Endothelial cell of umbilical vein (primary cell): ENCODE results near the gene MYH14. TPM values are rescaled to one million over a fixed set of nuclear protein-coding genes. Genes with fewer than 3 reads are reported as not detected.
A peak's percentile ranks its signal among the peaks of the same experiment; 100 is the strongest.

Experiments
- BruUV-seq: library from RNA; stranded (reverse); fragments of 400-500 nt; replicated peaks from 2 replicates; lab custom pipeline; 2021; lab: Mats Ljungman, UMichigan
- CTCF ChIA-PET: fragments of 300-600, 350-600 bp; sonication (Branson Sonifier 250); formaldehyde crosslinking; loops from one replicate; lab custom pipeline; 2021; ENCODE audit warnings: antibody characterized with exemption, inconsistent platforms; lab: Charles Lee
- POLR2A ChIA-PET: fragments of 300-600, 350-600 bp; sonication (Branson Sonifier 250); formaldehyde crosslinking; loops from one replicate; lab custom pipeline; 2021; ENCODE audit warnings: antibody characterized with exemption, inconsistent platforms; lab: Charles Lee
- DNase-seq: peaks from one replicate; pipeline ENCODE4 v3.0.0-alpha.2; 2011; ENCODE audit warnings: low read depth, low spot score
- FAIRE-seq: peaks from 2 replicates; lab custom pipeline; 2011; peaks lifted over from hg19 to GRCh38; lab: Jason Lieb, UNC
- H2AFZ ChIP-seq: 2 replicates; pipeline ENCODE4 v1.6.0; 2012; ENCODE audit warnings: low read depth, low read length, control low read depth, inconsistent platforms
- H3K27ac ChIP-seq: 2 replicates; pipeline ENCODE4 v1.5.1; 2011; ENCODE audit warnings: low read depth, mild to moderate bottlenecking, control low read depth, low read length, moderate library complexity; ENCODE audit not compliant: insufficient read depth
- H3K27me3 ChIP-seq, 2 experiments: 2 replicates each; pipeline versions ENCODE4 v1.6.0 to v1.6.1; 2011; ENCODE audit warnings: low read length in 2 of 2, mixed read lengths in 1 of 2; ENCODE audit not compliant: control insufficient read depth in 2 of 2, insufficient read depth in 2 of 2
- H3K36me3 ChIP-seq, 2 experiments: 2 replicates in 1 of 2; 3 replicates in 1 of 2; pipeline ENCODE4 v1.5.1; 2011; ENCODE audit warnings: low read length in 2 of 2, mild to moderate bottlenecking in 1 of 2, moderate library complexity in 1 of 2; ENCODE audit not compliant: control insufficient read depth in 2 of 2, insufficient read depth in 2 of 2; ENCODE audit errors: extremely low read depth in 1 of 2
- H3K4me1 ChIP-seq: 3 replicates; pipeline ENCODE4 v1.5.1; 2011; ENCODE audit warnings: mild to moderate bottlenecking, low read length; ENCODE audit not compliant: control insufficient read depth, insufficient read depth; ENCODE audit errors: extremely low read depth
- H3K4me2 ChIP-seq: 2 replicates; pipeline ENCODE4 v1.6.1; 2011; ENCODE audit warnings: low read length, control low read depth, mixed read lengths; ENCODE audit not compliant: insufficient read depth
- H3K4me3 ChIP-seq, 3 experiments: fragments of 200-600 bp in 1 of 3; sonication (generic), shearing (Covaris generic) in 1 of 3; replicated peaks in 1 of 3; 2 replicates each; pipeline ENCODE4 v1.5.1; 2011 to 2016; ENCODE audit warnings: control low read depth in 3 of 3, low read length in 3 of 3, mild to moderate bottlenecking in 2 of 3, inconsistent platforms in 1 of 3, low read depth in 1 of 3, moderate library complexity in 1 of 3; ENCODE audit not compliant: insufficient read depth in 1 of 3
- H3K79me2 ChIP-seq: 2 replicates; pipeline ENCODE4 v1.6.0; 2012; ENCODE audit warnings: low read length, inconsistent platforms; ENCODE audit not compliant: control insufficient read depth, insufficient read depth
- H3K9ac ChIP-seq: replicated peaks from 2 replicates; pipeline ENCODE3; 2011; ENCODE audit warnings: low read length, control low read depth; ENCODE audit not compliant: insufficient read depth; ENCODE audit errors: extremely low read depth
- H3K9me1 ChIP-seq: replicated peaks from 3 replicates; pipeline ENCODE4 v1.6.0; 2011; ENCODE audit warnings: mild to moderate bottlenecking, low read length; ENCODE audit not compliant: control insufficient read depth, insufficient read depth; ENCODE audit errors: extremely low read depth
- H3K9me3 ChIP-seq: replicated peaks from 2 replicates; pipeline ENCODE4 v1.5.1; 2012; ENCODE audit warnings: low read length, inconsistent platforms; ENCODE audit not compliant: control insufficient read depth, insufficient read depth
- H4K20me1 ChIP-seq: replicated peaks from 2 replicates; pipeline ENCODE3; 2011; ENCODE audit warnings: mild to moderate bottlenecking, low read length; ENCODE audit not compliant: control insufficient read depth, insufficient read depth; ENCODE audit errors: extremely low read depth
- CTCF ChIP-seq, 2 donors: IDR thresholded peaks; 1 replicate in 1 of 2; 2 replicates in 1 of 2; pipeline ENCODE4 v1.5.1; 2011; ENCODE audit warnings: low read length in 2 of 2, mild to moderate bottlenecking in 2 of 2, moderate library complexity in 2 of 2, control low read depth in 1 of 2, inconsistent platforms in 1 of 2, low read depth in 1 of 2; ENCODE audit not compliant: insufficient read depth in 1 of 2; ENCODE audit errors: extremely low read depth in 1 of 2
- EZH2 ChIP-seq: IDR thresholded peaks from 2 replicates; pipeline ENCODE4 v1.6.1; 2012; ENCODE audit warnings: borderline replicate concordance, low read depth, mild to moderate bottlenecking, moderate library complexity, low read length, inconsistent platforms; ENCODE audit not compliant: severe bottlenecking
- FOS ChIP-seq: IDR thresholded peaks from 2 replicates; pipeline ENCODE4 v1.6.1; 2011; ENCODE audit warnings: mild to moderate bottlenecking, low read length, moderate library complexity, borderline replicate concordance; ENCODE audit not compliant: insufficient read depth
- JUN ChIP-seq: IDR thresholded peaks from 2 replicates; pipeline ENCODE4 v1.6.1; 2011; ENCODE audit warnings: borderline replicate concordance, low read depth; ENCODE audit not compliant: insufficient read length, insufficient read depth
- MAX ChIP-seq: IDR thresholded peaks from 2 replicates; pipeline ENCODE4 v1.6.1; 2011; ENCODE audit not compliant: insufficient read depth, insufficient read length
- MYC ChIP-seq: IDR thresholded peaks from one replicate; pipeline ENCODE4 v1.6.1; 2011; ENCODE audit warnings: mild to moderate bottlenecking, low read depth, low read length
- POLR2A ChIP-seq: IDR thresholded peaks from 2 replicates; pipeline ENCODE4 v1.6.1; 2012; ENCODE audit warnings: low read depth, mild to moderate bottlenecking, control low read depth, low read length
- dilution Hi-C: fragments of 300-500 bp; cut with MboI; formaldehyde crosslinking; loops from one replicate; pipeline ENCODE4 v1.15.0; 2019; ENCODE audit warnings: low sequenced_read_pairs; ENCODE audit not compliant: extremely low pct_ligation_motif_present
- intact Hi-C: fragments of 100-400 bp; cut with micrococcal nuclease; formaldehyde crosslinking; loops from one replicate; pipeline ENCODE4 v1.10.0; 2022
- polyA plus RNA-seq, 4 experiments: library from polyadenylated mRNA; depleted of rRNA in 3 of 4; stranded (reverse) in 3 of 4; unstranded in 1 of 4; fragments of >200 nt; gene quantifications; 2 replicates each; pipeline versions ENCODE4 v1.2.1 to v1.2.3, GENCODE V29; 2011 to 2012; ENCODE audit warnings: missing spikeins in 1 of 4
- total RNA-seq: library from RNA; stranded (reverse); gene quantifications from 2 replicates; pipeline ENCODE4 v1.2.3, GENCODE V29; 2021

Gene MYH14
- total and polyA plus RNA-seq, 2 donors (not counting 3 experiments of a cell fraction or from before 2014, with no cell fraction given): 0.13 TPM; not detected in 1

- Histone ChIP-seq H4K20me1 (no peaks in the 10 kb centered on the region), H3K27ac (no peak overlapping the region), H3K36me3 (no peaks in the 10 kb centered on the region), H3K9ac (no peak overlapping the region), H3K27me3 (no peaks in the 10 kb centered on the region), H3K4me3 (no peak overlapping the region), H3K79me2 (no peaks in the 10 kb centered on the region), H3K4me1 (no peaks in the 10 kb centered on the region), H3K4me2 (no peak overlapping the region), H2AFZ (no peak overlapping the region), H3K9me3 (no peaks in the 10 kb centered on the region), H3K9me1 (no peaks in the 10 kb centered on the region)
- CTCF ChIA-PET: no interaction called here
- BruUV-seq: no TSS peak
- intact Hi-C loops (no loop called here), dilution Hi-C loops (no loop called here)
- POLR2A ChIA-PET: no interaction called here
- FAIRE-seq (no peak), DNase-seq (no peak)
- TF ChIP-seq FOS (no peak), EZH2 (no peak), MYC (no peak), POLR2A (no peak)
These were observed 48.9 kb upstream of the MYH14 start for GRCh38 chr19:50154529-50154928.

- POLR2A ChIA-PET: no interaction called here
- BruUV-seq: no TSS peak
- Histone ChIP-seq H3K9me1 (no peaks in the 10 kb centered on the region), H3K36me3 (no peaks in the 10 kb centered on the region), H3K4me2 (no peak overlapping the region), H3K27ac (no peak overlapping the region), H2AFZ (no peak overlapping the region), H3K9ac (no peak overlapping the region), H4K20me1 (no peaks in the 10 kb centered on the region), H3K4me3 (no peak overlapping the region), H3K79me2 (no peaks in the 10 kb centered on the region), H3K4me1 (no peaks in the 10 kb centered on the region), H3K27me3 (no peaks in the 10 kb centered on the region), H3K9me3 (no peaks in the 10 kb centered on the region)
- TF ChIP-seq JUN (no peak), EZH2 (no peak), MAX (no peak), CTCF (IDR thresholded peaks at IDR 0.05; ENCODE audit: extremely low read depth in 1 of 2, insufficient read depth in 1 of 2, low read depth in 1 of 2, low read length in 2 of 2) (peak in 1 of 2 donors; percentile 1)
- DNase-seq (no peak), FAIRE-seq (no peak)
- dilution Hi-C loops: no loop called here
- CTCF ChIA-PET: no interaction called here
- intact Hi-C loops: no loop called here
These were observed 47.8 kb upstream of the MYH14 start for GRCh38 chr19:50155520-50156109.
